ENCODE measurements around the gene EPHA1.
"Not testable (repeated sequence)": the region's sequence is repeated elsewhere in the genome, so short reads cannot be mapped to it uniquely, and the experiment has no call there.

Gene EPHA1

DNA sequence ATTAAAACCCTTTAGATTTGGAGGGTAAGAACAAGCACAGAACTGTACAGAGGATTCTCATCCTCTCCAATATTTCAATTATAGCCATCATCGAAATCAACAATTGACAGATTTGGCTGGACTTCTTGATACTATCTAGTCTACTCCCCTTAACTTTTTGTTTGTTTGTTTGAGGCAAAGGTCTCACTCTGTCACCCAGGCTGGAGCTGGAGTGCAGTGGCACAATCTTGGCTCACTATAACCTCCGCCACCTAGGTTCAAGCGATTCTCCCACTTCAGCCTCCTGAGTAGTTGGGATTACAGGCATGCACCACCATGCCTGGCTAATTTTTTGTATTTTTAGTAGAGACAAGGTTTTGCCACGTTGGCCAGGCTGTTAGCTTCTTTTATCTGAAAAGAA is 6.4 kb downstream of the EPHA1 start:
- not testable (repeated sequence) for DNase-seq (ENCODE audit: low spot score)

DNA sequence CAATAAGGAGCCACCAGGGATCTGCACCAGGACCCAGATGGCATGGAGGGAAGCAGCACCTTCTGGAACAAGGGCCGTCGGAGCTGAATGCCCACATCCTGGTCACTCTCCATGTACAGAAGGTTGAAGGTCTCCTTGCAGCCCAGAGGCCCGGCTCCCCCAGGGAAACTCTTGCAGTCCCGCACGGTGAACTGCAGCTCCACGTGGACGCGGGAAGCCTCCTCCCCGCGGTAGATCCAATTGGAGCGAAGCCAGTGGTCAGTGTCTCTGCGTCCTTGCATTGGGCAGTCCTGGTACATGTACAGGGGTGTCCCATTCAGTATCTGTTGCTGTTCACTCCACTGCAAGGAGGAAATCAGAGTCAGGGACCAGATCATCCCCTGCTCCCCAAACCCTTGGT is 7.4 kb downstream of the EPHA1 start:
- DNase-seq (ENCODE audit: low spot score), result no peak

DNA sequence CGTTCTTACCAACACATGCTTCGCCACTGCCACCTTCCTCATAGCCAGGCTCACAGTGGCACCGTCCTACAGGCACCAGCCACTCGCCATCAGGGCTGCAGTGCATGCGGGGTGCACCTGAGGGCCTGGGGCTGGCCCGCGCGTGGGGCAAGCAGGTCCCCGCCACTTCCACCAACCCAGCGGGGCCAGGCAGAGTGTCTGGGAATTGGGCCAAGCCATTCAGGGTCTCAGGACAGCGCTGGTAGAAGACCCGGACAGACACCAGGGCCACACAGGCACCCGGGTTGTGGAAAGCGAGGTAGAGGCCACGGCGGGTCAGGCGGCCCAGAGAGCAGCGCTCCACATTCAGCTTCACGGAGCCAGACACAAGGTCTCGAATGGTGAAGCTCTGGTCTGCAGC is 9.0 kb downstream of the EPHA1 start:
- DNase-seq (ENCODE audit: low spot score), result no peak

DNA sequence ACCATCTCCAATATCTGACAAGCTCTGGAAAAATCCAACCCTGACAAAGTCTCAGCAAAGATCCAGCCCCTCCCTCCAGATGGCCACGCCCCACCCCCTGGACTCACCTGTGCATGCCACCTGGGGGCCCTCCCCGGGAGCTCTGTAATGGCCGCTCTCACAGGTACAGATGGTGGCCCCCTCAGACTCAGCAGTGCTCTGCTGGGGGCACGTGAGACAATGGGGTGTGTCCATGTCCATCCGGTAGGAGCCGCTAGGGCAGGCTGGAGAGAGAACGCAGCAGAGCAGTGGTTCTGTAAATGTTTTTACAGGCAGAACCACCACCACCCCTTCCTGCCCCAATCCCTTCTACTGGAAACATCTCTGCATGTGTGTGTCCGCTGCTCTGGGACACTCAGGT is 9.5 kb downstream of the EPHA1 start:
- DNase-seq (ENCODE audit: low spot score), result no peak

GRCh38 chr7:143398616-143399015 is 10.0 kb downstream of the EPHA1 start:
- DNase-seq (ENCODE audit: low spot score), result no peak

DNA sequence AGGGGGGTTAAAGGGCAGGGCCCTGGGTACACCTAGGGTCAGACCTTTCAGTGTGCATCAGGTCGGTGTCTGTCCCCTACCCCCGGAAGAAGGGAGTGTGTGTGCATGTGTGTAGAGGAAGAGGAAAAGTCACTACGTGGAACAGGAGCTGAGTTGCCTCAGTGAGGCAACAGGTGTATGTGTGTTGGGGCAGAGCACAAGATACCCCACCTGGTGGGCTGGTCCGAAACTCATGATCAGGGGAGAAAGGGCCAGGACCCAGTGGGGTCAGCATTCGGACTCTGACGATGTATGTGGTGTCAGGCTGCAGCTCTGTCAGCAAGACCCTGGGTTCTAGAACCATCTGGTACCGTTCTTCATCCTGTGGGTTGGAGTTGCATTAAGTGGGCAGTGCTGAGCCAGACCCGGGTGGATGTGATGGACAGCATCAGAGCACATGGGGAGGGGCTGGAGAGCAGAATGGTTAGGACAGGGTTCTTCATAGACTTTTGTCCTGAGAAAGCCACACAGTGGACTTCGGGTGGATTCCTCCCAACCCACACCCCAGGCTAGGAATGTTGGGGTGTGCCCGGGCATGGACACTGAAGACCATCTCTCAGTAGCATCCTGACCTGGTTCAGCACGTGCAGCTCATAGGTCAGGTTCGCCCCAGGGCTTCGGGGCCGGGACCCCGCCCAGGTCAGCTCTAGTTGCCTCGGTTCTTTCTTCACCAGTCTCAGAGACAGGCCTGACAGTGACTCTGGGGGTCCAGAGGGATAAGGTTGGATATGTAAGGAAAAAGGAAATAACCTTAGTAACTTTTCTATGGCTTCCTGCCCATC is 10.7 kb downstream of the EPHA1 start:
- DNase-seq (ENCODE audit: low spot score), result no peak

DNA sequence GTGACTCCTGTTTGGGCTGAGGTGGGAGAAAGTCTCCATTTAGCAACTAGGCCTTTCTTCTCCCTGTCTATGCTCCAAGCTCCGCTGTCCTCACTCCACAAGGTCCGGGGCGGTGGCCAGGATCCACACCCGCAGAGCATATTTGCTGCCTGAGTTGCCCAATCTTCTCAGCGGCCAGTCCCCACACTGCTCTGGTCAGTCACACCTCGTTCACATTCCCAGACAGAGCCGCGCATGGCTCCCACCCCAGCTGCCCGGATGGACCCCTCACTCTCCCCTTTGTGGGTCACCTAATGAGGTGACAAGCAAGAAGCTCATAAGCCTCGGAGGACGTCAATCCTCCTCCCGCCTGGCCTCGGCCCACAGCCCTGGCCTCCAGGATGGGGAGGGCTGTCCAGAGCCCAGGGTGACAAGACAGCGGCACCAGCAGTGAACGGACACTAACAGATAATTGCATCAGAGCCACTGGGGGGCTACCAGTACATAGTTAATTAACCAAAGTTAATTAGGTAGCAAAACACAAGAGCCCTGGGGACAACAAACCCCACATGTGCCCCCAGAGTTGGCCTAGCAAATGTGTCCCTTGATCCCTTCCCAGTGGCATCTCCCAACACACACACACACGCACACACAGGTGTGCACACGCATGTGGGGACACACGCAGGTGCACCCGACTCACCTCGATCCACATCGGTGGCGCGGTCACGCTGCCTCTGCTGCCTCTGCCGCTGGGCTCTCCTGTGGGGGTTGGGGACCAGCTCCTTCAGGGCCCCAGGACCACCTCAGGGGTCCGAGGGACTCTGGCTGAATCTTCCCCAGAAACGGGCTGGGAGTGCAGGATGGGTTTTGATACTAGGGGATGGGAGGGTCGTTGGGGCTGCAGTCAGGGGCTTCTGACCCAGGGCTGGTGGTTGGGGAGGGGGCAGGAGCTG is 11.8 kb downstream of the EPHA1 start:
- DNase-seq (ENCODE audit: low spot score), result no peak

- no peak for DNase-seq (ENCODE audit: low spot score)
Observed at GRCh38 chr7:143396182-143396581, 12.5 kb downstream of the EPHA1 start.

DNA sequence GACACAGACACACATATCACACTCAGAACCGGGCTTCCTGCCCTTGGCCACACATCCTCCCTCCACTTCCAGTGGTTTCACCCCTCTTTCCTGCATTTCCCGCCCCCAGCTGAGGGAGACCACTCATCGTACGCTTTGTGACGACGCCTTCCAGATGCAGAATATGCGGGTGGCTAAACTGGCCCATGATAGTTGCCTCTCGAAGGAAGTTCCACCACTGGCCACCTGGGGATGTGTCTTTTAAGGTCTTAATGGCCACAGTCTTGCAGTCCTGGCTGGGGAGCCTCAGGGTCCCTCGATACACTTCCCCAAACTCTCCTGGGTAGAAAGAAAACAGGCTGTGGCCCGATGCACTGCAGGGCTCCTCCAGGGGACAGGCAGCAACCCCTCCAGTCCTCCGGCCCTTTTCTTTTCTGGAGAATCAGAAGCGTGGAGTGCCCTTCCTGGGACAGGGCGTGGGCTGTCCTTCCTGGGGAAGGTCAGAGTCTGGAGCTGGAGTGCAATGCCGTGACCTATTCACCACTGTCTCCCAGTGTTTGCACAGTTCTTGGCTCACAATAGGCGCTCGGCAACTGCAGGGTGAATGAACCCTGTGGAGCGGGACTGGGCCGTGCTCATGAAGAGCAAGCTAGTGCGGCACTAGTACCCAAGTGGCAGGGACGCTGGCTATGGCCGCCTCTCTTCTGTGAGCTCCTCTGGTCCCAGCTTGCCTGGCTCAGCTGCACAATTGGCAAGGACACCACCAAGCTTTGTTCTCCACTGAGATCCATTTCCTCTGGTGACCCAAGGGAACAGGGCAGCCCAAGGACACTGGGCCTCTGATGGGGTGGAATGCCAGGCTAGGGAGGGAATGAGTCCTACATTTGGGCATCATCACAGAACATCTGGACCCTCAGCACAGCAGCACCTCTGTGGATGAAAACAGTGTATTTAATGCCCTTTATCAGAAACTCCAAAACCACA is 13.2 kb downstream of the EPHA1 start:
- no peak for DNase-seq (ENCODE audit: low spot score)

DNA sequence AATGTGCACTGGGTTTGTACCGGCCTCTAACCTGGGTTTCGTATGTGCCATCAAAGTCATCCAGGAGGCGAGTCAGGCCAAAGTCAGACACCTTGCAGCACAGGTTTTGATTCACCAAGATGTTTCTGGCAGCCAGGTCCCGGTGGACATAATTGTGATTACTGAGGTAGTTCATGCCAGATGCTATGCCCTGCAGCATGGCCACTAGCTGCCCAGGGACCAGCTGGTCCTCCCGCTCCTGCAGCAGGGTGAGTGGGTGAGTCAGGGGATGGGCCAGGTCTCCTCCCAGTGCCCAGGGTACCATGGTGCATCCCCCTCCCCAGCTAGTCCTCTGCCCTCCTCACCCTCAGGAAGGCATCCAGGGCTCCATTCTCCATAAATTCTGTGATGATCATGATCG is 13.9 kb downstream of the EPHA1 start:
- no peak for DNase-seq (ENCODE audit: low spot score)

- no peak for DNase-seq (ENCODE audit: low spot score)
Observed at GRCh38 chr7:143394068-143394467, 14.6 kb downstream of the EPHA1 start.

- DNase-seq (ENCODE audit: low spot score), result no peak
Observed at GRCh38 chr7:143393267-143394041, 15.2 kb downstream of the EPHA1 start.

DNA sequence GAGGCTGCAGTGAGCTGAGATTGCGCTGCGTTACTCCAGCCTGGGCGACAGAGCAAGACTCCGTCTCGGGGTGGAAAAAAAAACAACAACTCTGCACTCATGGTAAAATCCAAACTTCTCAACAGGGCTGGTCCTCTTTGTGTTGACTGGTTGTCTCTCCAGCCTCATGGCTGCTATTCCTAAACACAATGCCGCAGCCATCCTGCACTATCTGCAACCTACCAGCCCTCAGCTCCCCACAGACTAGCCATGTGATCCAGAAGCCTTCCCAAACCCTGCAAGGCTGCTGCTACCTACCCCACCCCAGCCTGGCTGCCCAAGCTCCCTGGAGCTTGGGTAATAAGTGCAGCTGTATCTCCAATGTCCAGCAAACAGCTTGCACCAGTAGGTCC is 15.8 kb downstream of the EPHA1 start:
- DNase-seq (ENCODE audit: low spot score), result no peak

GRCh38 chr7:143392427-143392826 is 16.2 kb downstream of the EPHA1 start:
- DNase-seq (ENCODE audit: low spot score), result not testable (repeated sequence)

DNA sequence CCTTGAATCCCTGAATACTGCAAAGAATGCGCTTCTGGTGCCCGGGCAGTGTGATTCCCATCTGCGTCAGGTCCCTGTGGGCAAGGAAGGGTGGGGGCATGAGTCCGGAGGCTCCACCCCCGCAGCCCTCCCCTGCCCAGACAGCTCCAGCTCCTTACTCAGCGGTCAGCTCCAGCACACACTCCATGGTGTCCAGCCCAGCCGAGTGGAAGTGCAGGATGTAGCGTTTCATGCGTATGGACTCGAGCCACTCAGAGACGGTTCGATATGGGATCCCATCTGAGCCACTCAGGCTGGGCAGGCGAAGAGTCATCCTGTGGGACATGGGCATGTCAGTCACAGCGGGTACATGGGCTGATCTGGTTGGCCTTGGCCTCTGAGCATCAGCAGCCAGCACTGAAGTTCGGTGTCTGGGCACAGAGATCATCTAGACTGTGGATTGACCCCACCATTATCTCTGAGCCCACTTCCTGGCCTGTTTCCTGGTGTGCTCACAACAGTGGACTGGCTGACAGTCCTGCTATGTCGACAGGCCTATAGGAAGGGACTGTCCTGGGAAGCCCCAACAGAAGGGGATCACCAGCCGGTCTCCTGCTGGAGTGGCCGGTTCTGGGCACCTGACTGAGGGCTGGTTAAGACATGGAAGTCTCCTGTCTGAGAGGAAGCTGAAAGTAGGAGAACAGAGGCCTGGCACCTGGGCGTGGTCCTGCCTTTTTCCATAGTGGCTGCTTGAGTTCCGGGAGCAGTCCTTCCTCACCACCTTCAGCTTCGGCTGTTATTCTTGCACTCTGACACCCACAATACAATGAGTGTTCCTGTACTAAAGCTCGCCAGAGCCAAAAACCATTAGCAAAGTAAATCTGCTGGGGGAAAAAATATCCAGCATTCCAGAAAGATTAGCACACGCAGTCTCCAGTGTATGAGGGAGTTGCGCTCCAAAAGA is 16.9 kb downstream of the EPHA1 start:
- DNase-seq (ENCODE audit: low spot score), result no peak

GRCh38 chr7:143390773-143391317 is 17.8 kb downstream of the EPHA1 start:
- no peak for DNase-seq (ENCODE audit: low spot score)

GRCh38 chr7:143390104-143390772 is 18.4 kb downstream of the EPHA1 start:
- no peak for DNase-seq (ENCODE audit: low spot score)

DNA sequence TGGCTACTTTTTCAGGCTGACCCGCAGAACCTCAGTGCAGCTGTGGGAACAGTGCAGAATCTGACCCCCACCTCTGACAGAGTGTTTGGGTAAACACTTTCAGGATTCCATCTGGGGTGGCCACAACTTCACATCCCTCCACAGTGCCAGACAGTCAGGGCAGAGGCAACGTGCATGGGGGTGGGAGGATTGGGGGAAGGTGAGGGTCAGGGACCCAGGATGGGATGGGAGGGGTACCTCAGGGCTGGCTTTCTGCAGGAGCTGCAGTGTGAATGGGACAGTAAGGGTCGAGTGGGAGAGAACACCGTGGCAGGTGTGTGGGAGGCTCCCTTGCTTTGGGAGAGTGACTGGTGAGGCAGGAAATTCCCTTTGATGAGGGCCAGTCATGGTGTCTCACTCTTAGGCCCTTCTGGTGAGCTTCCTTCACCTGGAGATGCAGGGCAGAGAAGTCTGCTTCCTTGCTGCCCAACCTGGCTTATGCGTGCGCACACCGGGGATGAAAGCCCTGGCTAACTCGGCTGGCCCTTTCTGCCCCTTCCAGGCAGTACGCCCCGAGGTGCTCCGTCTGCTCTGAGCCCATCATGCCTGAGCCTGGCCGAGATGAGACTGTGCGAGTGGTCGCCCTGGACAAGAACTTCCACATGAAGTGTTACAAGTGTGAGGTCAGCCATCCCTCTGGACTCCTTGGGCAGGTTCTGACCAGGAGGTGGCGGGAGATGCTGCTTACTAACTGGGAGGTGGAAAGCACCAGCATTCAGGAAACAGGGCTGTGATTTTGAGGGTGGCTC is 19.1 kb downstream of the EPHA1 start:
- DNase-seq (ENCODE audit: low spot score), result no peak
